H1 (cell line): ENCODE results near the gene CDK19. TPM values are rescaled to one million over a fixed set of nuclear protein-coding genes. Genes with fewer than 3 reads are reported as not detected.

Source experiments
- ASH2L ChIP-seq: fragments of 200-600, 300-600 bp; sonication (generic); IDR thresholded peaks from one replicate; pipeline ENCODE4 v1.7.1; 2017; ENCODE audit warnings: low read length
- EP300 ChIP-seq, 2 experiments: IDR thresholded peaks; 1 replicate in 1 of 2; 2 replicates in 1 of 2; pipeline ENCODE4 v1.6.1; 2011 to 2012; ENCODE audit warnings: low read depth in 2 of 2, low read length in 2 of 2, mild to moderate bottlenecking in 2 of 2, borderline replicate concordance in 1 of 2, inconsistent platforms in 1 of 2, moderate library complexity in 1 of 2
- KDM1A ChIP-seq: fragments of 200-600, 300-600 bp; sonication (generic); IDR thresholded peaks from 2 replicates; pipeline ENCODE4 v1.7.1; 2016; ENCODE audit warnings: mild to moderate bottlenecking, low read length, borderline replicate concordance
- KDM5A ChIP-seq: fragments of 200-600 bp; IDR thresholded peaks from 2 replicates; pipeline ENCODE4 v1.7.1; 2012; ENCODE audit warnings: mild to moderate bottlenecking, low read length, inconsistent platforms, mixed read lengths
- SIRT6 ChIP-seq: IDR thresholded peaks from one replicate; pipeline ENCODE4 v1.7.1; 2012; ENCODE audit warnings: low read length, inconsistent platforms
- SP4 ChIP-seq: IDR thresholded peaks from 2 replicates; pipeline ENCODE4 v1.6.1; 2012; ENCODE audit warnings: low read length, inconsistent platforms
- polyA plus RNA-seq, 7 experiments: library from polyadenylated mRNA; depleted of rRNA in 3 of 7; stranded (reverse) in 5 of 7; unstranded in 2 of 7; fragments of >200 nt in 5 of 7; fragments of 200-250 nt in 2 of 7; gene quantifications; 1 replicate in 5 of 7; 2 replicates in 1 of 7; 4 replicates in 1 of 7; pipeline versions ENCODE4 v1.2.1 to v1.2.3, GENCODE V29; 2011 to 2013; ENCODE audit warnings: missing spikeins in 2 of 7, mixed read lengths in 2 of 7
- total RNA-seq: library from RNA; stranded (reverse); fragmentation: NEBNext Ultra II Directional; extraction: Animal tissue kit (Norgen Biotek cat#: 25700); gene quantifications from 2 replicates; pipeline ENCODE4 v1.2.1, GENCODE V29; 2021

Gene CDK19
- total and polyA plus RNA-seq, 2 of the 8 experiments (the other 6 are each of a cell fraction or from before 2014, with no cell fraction given) = 4.9 to 12.6 TPM

DNA sequence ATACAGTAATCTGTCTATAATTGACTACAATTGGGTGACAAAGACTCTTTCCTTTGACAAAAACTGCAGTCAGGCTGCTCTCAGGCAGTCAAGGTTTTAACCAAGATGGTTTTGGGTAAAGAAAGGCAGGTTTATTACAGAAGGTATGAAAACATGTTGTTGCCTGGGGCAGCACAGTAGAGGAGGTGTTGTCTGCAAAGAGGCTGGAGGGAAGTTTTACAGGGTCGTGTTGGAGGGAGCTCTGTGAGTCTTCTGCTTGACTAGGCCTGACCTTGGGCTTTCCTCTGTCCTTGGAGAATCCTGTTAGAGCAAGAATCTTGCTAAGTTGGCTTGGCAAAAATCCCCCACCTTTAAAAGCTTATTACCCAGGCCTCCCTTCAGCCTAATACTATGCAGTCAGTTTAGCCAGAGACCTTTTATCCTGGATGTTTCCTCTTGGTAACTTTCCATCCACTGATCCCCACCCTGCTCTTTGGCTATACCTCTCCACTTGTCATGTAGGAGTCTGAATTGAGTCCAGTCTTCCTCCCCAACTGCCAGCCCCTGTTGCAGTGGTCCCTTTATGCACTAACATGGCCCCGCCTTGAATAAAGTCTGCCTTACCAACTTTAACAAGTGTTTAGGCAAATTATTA lies 195.9 kb downstream of the CDK19 start (continued):
- TF ChIP-seq KDM1A (no peak), SIRT6 (no peak), SP4 (no peak), ASH2L (no peak), KDM5A (no peak), EP300 (IDR thresholded peaks at IDR 0.05; ENCODE audit: borderline replicate concordance in 1 of 2, low read depth in 2 of 2, low read length in 2 of 2) (no peak)
